ENCODE data around the gene ATXN1.

ATXN1 gene

GRCh38 chr6:16452348-16452747, 308.9 kb downstream of the ATXN1 start:
- no peak for TF ChIP-seq Cebpa-rat (IDR thresholded peaks at IDR 0.05)
- Histone ChIP-seq H3K9ac (no peak overlapping the region), H3K9me3 (peaks cover 12% of the 10 kb centered on the region), H3K4me2 (no peak overlapping the region), H3K4me3 (no peak overlapping the region), H3K27me3 (no peaks in the 10 kb centered on the region), H3K36me3 (no peaks in the 10 kb centered on the region), H3K4me1 (no peaks in the 10 kb centered on the region), H4K20me1 (no peaks in the 10 kb centered on the region), H3K27ac (no peak overlapping the region)

GRCh38 chr6:16450821-16451220, 310.4 kb downstream of the ATXN1 start:
- Histone ChIP-seq H3K27ac (no peak overlapping the region), H3K9me3 (peaks cover 7% of the 10 kb centered on the region), H3K4me2 (no peak overlapping the region), H3K36me3 (no peaks in the 10 kb centered on the region), H3K4me1 (no peaks in the 10 kb centered on the region), H3K27me3 (no peaks in the 10 kb centered on the region), H3K4me3 (no peak overlapping the region), H3K9ac (no peak overlapping the region), H4K20me1 (no peaks in the 10 kb centered on the region)
- TF ChIP-seq Cebpa-rat (IDR thresholded peaks at IDR 0.05), result no peak

GRCh38 chr6:16450285-16450684, 311.0 kb downstream of the ATXN1 start:
- Histone ChIP-seq H3K9me3 (peaks cover 1% of the 10 kb centered on the region), H3K36me3 (no peaks in the 10 kb centered on the region), H3K27me3 (no peaks in the 10 kb centered on the region), H3K9ac (no peak overlapping the region), H3K4me3 (no peak overlapping the region), H3K4me2 (no peak overlapping the region), H4K20me1 (no peaks in the 10 kb centered on the region), H3K27ac (no peak overlapping the region), H3K4me1 (no peaks in the 10 kb centered on the region)
- TF ChIP-seq Cebpa-rat (IDR thresholded peaks at IDR 0.05), result no peak

- H3K36me3 ChIP-seq, result no peaks in the 10 kb centered on the region
- H4K20me1 ChIP-seq, result no peaks in the 10 kb centered on the region
- no peak for TF ChIP-seq Cebpa-rat (IDR thresholded peaks at IDR 0.05)
- H3K4me2 ChIP-seq, result no peak overlapping the region
- no peaks in the 10 kb centered on the region for H3K4me1 ChIP-seq
- H3K9ac ChIP-seq, result no peak overlapping the region
- no peaks in the 10 kb centered on the region for H3K27me3 ChIP-seq
- H3K4me3 ChIP-seq, result no peak overlapping the region
- no peaks in the 10 kb centered on the region for H3K9me3 ChIP-seq
- no peak overlapping the region for H3K27ac ChIP-seq
These were observed 315.0 kb downstream of the ATXN1 start for GRCh38 chr6:16446273-16446672.

GRCh38 chr6:16442031-16442430, 319.2 kb downstream of the ATXN1 start:
- H3K27ac ChIP-seq, result no peak overlapping the region
- no peaks in the 10 kb centered on the region for H3K27me3 ChIP-seq
- no peaks in the 10 kb centered on the region for H3K36me3 ChIP-seq
- H3K9ac ChIP-seq, result no peak overlapping the region
- TF ChIP-seq Cebpa-rat (IDR thresholded peaks at IDR 0.05), result no peak
- H3K4me1 ChIP-seq, result peaks cover 13% of the 10 kb centered on the region
- H3K4me3 ChIP-seq, result no peak overlapping the region
- no peaks in the 10 kb centered on the region for H3K9me3 ChIP-seq
- H3K4me2 ChIP-seq, result no peak overlapping the region
- no peaks in the 10 kb centered on the region for H4K20me1 ChIP-seq

- Histone ChIP-seq H4K20me1 (no peaks in the 10 kb centered on the region), H3K4me3 (no peak overlapping the region), H3K36me3 (no peaks in the 10 kb centered on the region), H3K4me2 (no peak overlapping the region), H3K27me3 (no peaks in the 10 kb centered on the region), H3K9me3 (no peaks in the 10 kb centered on the region), H3K4me1 (peaks cover 13% of the 10 kb centered on the region), H3K27ac (no peak overlapping the region), H3K9ac (no peak overlapping the region)
- no peak for TF ChIP-seq Cebpa-rat (IDR thresholded peaks at IDR 0.05)
These were observed 320.0 kb downstream of the ATXN1 start for GRCh38 chr6:16441262-16441661.

- TF ChIP-seq Cebpa-rat (IDR thresholded peaks at IDR 0.05), result no peak
These were observed 320.5 kb downstream of the ATXN1 start for GRCh38 chr6:16440636-16441212.

GRCh38 chr6:16438718-16439591, 322.3 kb downstream of the ATXN1 start:
- Histone ChIP-seq H3K27ac (no peak overlapping the region), H3K4me2 (no peak overlapping the region), H3K27me3 (no peaks in the 10 kb centered on the region), H3K36me3 (no peaks in the 10 kb centered on the region), H3K4me3 (no peak overlapping the region), H3K4me1 (peaks cover 13% of the 10 kb centered on the region), H3K9ac (no peak overlapping the region), H4K20me1 (no peaks in the 10 kb centered on the region), H3K9me3 (no peaks in the 10 kb centered on the region)
- TF ChIP-seq Cebpa-rat (IDR thresholded peaks at IDR 0.05), result no peak

More at GRCh38 chr6:16440636-16441212, 320.5 kb downstream of the ATXN1 start:
- Histone ChIP-seq H3K27ac (no peak overlapping the region), H3K4me2 (no peak overlapping the region), H3K9me3 (no peaks in the 10 kb centered on the region), H3K4me3 (no peak overlapping the region), H3K4me1 (peaks cover 13% of the 10 kb centered on the region), H3K9ac (no peak overlapping the region), H3K36me3 (no peaks in the 10 kb centered on the region), H3K27me3 (no peaks in the 10 kb centered on the region), H4K20me1 (no peaks in the 10 kb centered on the region)

GRCh38 chr6:16437984-16438383, 323.3 kb downstream of the ATXN1 start:
- Histone ChIP-seq H3K9me3 (no peaks in the 10 kb centered on the region), H3K27me3 (no peaks in the 10 kb centered on the region), H3K36me3 (no peaks in the 10 kb centered on the region), H3K4me3 (no peak overlapping the region), H3K9ac (no peak overlapping the region), H4K20me1 (no peaks in the 10 kb centered on the region), H3K27ac (no peak overlapping the region), H3K4me2 (no peak overlapping the region), H3K4me1 (peaks cover 13% of the 10 kb centered on the region)
- no peak for TF ChIP-seq Cebpa-rat (IDR thresholded peaks at IDR 0.05)

GRCh38 chr6:16437095-16437494, 324.2 kb downstream of the ATXN1 start:
- no peaks in the 10 kb centered on the region for H4K20me1 ChIP-seq
- no peak overlapping the region for H3K4me2 ChIP-seq
- no peak overlapping the region for H3K27ac ChIP-seq
- no peak overlapping the region for H3K9ac ChIP-seq
- H3K27me3 ChIP-seq, result no peaks in the 10 kb centered on the region
- H3K36me3 ChIP-seq, result no peaks in the 10 kb centered on the region
- no peaks in the 10 kb centered on the region for H3K9me3 ChIP-seq
- no peak for TF ChIP-seq Cebpa-rat (IDR thresholded peaks at IDR 0.05)
- H3K4me1 ChIP-seq, result peaks cover 13% of the 10 kb centered on the region
- H3K4me3 ChIP-seq, result no peak overlapping the region

All from BLaER1 (cell line).